ENCODE data around the gene PAH.
A peak's percentile ranks its signal among the peaks of the same experiment; 100 is the strongest.

PAH gene

DNA sequence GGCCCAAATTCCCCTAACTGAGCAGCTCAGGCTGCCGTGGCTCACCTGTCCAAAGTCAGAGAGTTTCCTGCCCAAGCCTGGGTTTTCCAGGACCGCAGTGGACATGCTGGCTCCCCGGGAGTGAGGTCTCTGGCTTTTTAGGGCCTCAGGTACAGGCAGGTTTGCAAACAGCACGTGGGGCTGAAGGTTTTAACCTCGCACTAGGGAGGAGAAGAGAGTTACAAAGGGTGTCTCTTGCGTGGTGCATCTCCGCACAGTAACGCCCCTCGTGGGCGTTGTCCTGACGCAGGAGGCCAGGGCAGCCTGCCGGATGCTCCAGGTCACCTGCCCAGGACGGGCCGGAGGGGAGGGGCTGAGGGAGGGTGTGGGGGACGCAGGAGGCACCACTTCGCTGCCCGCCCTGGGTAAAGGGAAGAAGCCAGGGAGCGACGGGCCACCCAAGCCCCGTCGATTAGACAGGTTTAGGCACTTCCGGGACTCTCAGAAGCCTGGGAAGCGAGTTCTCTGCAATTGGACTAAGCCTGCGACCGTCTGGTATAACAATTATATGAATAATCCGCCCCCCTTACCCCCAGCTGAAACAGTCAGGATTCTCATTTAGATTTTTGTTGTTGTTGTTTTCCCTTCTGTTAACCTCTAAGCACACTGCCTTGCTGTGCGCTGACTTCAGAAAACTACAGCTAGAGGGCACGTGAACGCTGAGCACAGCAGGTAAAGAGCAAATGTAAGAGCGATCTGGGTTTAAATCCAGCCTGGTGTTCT, at the start of gene PAH:
TSS of gene PAH (minus strand) at position 219 of the 762 bp plus-strand sequence. CDS start at position 105, 114 bp downstream.
- peak; percentile 68 for DNase-seq

DNA sequence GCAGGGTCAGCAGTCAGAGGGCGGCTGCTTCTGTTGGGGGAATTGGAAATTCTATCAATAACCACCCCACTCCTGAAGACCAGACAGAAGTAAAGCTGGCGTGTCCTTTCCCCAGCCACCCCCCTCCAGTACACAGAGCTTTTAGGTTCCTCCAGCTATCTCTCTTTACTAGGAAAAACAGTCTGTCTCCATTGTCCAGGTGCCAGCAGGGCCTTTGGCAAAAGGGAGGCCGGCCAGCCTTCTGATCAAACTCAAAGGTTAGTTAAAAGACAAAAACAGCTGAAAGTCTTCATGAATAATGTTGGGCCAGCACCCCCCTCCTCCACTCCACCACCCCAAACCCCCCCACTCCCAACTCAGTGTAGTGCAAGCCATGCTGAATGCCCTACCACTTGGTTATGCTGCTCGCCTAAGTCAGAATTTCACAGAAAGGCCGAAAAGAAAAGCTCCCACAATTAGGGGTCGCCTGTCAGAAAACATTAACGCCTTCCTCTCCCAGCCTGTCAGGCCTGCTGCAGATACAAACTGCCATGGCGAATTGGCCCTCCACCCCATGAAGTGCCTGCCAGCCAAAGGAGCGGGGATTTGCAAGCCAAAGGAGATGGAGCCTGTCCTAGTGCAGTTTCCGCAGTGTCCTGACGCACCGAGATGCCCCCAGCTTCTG, 49.3 kb upstream of the PAH start:
- no peak for DNase-seq

DNA sequence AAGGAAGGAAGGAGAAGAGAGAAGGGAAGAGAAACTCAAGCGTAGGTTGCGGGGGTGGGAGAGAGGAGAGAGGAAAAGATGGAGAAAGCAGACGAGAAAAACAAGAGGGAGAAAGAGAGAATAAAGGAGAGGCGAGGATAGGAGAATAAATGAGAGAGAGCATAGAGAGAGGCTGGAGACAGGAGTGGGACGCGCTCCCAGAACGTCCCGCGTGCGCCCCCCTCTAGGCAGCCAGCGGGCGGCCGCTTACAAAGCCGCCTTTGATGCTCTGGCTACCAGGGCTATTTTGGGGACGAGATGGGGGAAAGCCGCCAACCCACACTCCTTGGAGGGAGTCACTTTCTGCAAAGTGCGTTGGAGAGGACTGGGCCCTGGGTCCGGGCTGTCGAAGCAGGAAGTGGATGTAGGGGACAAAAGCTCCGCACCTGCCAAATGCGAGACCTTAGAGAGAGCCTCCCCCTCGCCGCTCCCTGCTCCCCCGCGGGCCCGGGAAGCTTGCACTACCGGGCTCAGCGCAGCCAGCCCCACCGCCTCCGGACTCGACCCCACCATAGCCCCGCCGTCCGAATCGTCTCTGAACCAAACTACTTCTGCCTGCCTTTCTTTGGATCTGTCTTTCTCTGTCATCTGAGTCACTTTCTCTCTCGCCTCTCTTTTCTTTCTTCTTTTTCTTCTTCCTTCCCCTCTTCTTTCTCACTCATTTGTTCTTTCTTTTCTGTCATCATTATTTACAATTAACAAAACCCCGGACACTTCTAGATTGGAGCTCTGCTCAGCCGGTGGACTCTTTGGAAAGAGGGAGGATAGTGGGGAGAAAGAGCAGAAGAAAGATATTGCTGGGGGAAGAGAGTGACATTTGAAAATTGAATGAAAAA, 48.5 kb upstream of the PAH start:
- peak; percentile 67 for DNase-seq

DNA sequence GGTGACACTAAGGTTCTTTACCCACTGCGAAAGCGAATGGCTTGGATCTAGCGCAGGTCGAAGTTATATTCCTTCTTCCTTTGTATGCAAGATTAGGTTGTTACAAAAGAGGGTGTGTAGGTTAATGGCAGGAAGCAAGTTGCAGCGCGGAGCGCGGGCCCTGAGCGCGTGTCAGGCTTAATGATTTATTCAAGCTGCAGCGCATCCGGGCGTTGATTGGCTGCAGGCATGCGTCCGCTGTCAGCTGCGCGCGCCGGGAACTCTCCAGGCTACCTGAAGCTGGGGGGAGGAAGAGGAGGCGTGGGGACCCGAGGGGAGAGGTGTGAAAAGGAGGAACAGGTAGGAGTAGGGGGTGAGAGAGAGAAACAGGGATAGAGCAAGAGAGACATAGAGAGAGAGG, 47.8 kb upstream of the PAH start:
- peak; percentile 90 for DNase-seq

DNA sequence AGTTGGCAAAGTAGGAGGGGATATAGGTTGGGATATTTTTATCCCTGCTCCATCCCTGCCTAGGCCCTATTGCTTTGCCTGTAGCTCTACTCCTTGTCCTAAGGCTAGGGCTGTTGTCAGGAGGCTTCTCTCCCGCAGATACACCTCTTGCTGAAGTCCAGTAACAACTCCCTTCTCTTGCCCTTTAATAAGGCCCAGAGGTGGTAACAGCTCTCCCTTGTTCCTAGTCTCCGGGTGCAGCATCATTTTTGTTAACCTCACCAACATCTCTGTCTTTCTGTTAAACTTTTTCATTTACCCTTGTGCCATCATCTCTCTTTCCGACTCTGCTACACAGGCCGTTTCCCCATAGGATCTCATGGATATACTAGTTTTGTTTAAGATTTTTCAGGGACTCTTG, 46.8 kb upstream of the PAH start:
- no peak for DNase-seq

DNA sequence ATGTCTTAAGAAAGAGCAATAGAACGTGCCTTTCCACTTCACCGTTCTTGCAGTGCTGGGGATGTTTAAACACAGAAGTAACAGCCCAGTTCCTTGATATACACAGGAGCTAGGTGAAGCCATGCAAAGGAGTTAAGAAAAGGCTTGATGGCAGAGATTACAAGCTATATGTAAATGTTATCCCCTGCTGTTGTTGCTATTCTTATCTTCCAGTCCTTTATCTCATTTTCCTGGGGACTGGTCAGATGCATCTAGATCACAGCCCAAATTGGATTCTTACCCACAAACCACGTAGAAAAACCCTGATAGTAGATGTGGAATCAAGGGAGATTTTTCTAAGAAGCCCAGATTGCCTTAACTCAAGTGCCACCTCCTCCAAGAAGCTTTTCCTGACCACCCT, 45.9 kb upstream of the PAH start:
- DNase-seq, result no peak

DNA sequence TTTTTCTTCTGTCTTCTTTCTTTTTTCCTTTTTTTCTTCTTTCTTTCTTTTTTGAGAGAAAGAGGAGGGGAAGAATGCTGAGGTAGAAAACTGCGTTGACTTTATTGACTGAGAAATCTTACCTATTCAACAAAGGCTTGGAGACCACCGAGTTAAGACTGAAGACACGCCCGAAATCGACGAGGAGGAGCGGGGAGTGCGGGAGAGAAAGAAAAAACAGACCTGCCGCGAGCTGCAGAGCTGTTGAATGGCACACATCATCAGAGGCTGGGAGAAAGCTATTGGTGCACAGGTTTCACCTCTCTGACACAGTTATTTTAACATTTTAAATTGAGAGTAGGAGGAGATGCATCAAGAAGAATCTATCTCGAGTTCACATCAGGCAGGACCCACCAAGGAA, 45.5 kb upstream of the PAH start:
- peak; percentile 35 for DNase-seq

DNA sequence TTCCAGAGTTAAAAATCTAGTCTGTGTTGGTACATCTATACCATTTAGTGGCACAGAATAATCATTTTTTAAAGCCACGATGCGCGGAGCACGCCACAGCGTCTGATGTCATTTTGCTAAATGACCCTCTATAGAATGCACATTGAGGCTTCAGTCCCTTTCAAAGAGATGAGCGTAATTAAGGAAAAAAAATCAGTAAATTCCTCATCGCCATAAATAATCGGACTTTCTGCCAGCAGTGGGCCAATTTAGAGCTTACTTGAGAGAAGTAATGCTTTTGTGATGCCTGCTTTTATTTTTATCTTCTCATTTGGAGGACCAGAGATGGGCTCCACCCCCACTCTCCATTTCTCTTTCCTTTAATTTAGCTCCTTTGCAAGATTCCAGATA, 44.4 kb upstream of the PAH start:
- DNase-seq, result peak; percentile 81

DNA sequence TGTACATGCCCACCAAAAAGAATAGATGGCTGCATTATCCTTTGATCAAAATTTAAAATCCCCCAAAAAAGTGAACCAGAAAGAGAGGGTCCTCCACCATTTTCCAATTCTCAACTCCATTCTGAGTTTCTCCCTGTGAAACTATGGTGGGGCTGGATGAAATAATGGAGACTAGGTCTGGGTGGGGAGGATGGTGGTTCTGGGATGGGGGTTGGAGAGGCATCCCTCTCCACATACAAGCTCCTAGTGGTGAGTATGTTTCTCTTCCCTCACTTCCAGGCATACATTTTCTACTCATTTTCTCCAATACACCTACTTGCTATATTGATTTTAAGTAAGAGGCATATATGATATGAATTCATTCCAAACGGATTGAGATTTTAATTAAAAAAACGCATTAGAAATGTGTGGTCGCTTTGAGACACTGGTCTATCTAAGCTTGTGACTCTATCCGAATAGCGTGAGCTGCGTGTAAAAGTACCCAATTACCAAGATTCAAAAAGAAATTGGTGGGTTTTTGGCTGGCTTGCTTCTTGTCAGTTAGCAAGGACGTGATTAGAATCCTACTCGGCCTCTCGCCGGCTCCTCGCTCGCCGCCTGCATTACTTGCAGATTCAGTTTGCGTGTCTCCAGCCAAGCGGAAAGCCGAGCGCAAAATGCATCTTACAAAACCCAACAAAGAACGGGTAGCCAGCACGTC, 43.9 kb upstream of the PAH start:
- DNase-seq, result peak; percentile 82

DNA sequence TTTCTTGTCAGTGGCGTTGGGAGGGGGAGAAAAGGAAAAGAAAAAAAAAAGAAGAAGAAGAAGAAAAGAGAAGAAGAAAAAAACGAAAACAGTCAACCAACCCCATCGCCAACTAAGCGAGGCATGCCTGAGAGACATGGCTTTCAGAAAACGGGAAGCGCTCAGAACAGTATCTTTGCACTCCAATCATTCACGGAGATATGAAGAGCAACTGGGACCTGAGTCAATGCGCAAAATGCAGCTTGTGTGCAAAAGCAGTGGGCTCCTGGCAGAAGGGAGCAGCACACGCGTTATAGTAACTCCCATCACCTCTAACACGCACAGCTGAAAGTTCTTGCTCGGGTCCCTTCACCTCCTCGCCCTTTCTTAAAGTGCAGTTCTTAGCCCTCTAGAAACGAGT, 42.3 kb upstream of the PAH start:
- peak; percentile 75 for DNase-seq

DNA sequence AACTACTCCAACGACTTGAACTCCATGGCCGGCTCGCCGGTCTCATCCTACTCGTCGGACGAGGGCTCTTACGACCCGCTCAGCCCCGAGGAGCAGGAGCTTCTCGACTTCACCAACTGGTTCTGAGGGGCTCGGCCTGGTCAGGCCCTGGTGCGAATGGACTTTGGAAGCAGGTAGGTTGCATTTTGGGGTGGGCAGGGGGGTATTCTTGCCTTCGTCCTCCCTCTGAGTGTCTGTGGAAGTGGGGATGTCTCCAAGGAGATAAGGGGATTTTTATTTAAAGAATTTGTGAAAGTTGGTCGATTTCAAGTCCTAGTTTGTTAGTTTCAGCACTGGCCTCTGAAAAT, 41.8 kb upstream of the PAH start:
- DNase-seq, result no peak

DNA sequence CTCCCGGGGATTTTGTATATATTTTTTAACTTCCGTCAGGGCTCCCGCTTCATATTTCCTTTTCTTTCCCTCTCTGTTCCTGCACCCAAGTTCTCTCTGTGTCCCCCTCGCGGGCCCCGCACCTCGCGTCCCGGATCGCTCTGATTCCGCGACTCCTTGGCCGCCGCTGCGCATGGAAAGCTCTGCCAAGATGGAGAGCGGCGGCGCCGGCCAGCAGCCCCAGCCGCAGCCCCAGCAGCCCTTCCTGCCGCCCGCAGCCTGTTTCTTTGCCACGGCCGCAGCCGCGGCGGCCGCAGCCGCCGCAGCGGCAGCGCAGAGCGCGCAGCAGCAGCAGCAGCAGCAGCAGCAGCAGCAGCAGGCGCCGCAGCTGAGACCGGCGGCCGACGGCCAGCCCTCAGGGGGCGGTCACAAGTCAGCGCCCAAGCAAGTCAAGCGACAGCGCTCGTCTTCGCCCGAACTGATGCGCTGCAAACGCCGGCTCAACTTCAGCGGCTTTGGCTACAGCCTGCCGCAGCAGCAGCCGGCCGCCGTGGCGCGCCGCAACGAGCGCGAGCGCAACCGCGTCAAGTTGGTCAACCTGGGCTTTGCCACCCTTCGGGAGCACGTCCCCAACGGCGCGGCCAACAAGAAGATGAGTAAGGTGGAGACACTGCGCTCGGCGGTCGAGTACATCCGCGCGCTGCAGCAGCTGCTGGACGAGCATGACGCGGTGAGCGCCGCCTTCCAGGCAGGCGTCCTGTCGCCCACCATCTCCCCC, 41.2 kb upstream of the PAH start:
- peak; percentile 90 for DNase-seq

DNA sequence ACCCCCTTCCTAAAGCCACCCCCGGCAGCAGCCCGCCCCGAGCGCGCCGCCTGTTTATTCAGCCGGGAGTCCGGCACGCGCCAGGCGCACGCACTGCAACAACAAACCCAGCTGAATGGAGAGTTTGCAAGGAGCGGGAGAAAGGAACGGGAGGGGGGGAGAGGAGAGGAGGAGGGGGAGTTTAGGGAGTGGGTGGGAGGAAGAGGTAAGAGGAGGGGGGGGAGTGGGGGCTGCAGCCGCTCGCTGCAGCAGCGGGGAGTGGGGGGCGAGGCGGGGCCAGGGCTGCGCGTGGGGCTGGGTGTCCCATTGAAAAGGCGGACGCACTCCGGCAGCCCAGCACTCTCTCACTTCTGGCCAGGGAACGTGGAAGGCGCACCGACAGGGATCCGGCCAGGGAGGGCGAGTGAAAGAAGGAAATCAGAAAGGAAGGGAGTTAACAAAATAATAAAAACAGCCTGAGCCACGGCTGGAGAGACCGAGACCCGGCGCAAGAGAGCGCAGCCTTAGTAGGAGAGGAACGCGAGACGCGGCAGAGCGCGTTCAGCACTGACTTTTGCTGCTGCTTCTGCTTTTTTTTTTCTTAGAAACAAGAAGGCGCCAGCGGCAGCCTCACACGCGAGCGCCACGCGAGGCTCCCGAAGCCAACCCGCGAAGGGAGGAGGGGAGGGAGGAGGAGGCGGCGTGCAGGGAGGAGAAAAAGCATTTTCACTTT, 40.5 kb upstream of the PAH start, which contains the start of gene ASCL1:
TSS of gene ASCL1 (plus strand) at position 336 of the 712 bp plus-strand sequence. CDS start 571 bp downstream, outside the sequence.
- DNase-seq, result peak; percentile 95

DNA sequence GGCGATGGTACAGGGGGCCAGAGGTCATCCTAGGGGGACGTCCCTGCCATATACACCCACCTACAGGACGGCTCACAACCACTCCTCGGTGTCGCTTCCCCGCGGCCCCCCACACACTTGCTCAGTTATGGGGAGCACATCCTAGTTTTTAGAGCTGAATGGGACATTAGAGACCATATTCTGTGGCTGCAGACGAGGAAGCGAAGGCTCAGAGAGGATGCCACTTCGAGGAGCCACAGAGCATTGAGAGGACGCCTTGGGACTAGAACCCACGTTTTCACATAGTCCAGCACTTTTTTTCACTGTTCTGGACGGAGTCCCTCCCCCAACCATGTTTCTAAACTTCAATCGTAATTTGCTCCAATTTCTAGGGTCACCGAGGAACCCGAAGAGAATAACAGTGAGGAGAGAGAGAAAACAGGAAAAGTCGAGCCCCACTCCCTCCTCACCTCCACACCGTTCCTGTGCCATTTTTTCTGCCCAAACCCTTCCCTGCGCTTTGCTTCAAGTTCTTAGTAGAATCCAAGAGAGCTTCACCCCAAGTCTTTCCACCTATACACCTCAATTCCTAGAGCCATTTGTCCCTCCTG, 39.8 kb upstream of the PAH start:
- peak; percentile 69 for DNase-seq

DNA sequence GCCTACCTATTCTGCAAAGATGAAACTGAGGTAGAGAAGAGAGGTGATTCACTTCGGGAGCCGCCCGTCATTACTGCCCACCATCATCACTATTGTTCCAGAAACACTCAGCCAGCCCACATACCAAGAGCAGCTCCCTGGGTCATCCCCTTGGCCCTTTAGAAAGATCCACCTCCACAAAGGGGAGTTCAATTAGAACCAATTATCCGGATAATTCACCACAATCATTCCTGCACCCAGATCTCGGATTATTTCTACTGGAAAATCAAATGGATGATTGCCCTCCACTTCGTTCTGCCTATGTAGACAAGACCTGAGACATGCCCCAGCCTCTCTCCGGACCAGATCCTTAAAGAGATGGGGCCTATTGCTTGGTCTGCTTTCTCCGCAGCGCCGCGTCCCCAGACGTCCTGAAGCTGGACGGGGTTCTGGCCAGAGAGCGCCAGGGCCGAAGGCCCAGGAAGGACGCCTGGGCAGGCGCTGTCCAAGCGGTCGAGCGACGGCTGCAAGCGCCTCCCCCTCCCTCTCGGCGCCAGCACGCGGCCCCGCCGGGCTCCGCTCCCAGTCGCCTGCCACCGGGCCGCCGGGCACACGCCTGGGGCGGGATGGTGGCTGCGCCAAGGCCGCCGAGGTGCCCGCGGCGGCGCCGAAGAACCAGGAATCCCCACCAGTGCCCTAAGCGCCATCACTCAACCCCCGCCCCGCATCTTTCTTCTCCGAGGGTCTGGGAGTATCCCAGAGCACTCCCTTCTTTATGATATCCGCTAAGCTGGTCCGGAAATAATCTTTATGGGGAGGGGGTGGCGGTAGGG, 39.1 kb upstream of the PAH start:
- DNase-seq, result peak; percentile 77

DNA sequence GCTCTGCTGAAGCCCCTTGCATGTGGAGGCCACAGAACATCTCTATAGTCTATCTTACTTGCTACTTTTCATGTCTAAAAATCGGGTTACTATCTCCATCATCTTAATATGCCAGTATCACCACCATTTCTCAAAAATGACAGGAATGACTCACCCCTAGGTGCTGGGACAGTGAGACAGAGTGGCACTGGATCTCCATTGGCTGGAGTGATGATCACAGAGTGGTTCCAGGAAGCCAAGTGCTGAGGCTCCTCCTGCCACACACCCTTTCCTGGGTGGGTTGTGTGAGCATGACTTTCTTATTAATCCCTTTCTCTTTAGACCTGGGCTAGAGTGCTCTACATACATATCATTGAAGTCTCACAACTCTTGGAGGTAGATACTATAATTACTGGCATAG, 37.1 kb upstream of the PAH start:
- DNase-seq, result peak; percentile 28

DNA sequence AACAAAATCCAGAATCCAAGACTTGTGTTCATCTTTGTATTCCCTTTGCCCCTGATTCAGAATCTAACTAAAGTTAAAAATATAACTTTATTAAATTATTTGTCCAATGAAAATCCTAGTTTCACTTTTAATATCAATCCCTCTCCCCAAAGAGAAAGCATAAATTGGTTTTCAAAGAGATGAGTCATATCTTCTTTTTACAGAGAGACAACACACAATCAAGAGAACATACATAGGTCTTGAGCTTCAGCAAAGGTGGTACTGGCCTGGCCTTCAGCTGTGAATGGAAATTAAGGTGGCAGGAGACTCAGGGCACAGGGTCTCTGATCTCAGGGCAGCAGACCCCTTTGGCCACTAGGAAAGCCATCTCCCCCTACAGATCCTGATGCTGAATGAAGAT, 36.2 kb upstream of the PAH start:
- peak; percentile 11 for DNase-seq

DNA sequence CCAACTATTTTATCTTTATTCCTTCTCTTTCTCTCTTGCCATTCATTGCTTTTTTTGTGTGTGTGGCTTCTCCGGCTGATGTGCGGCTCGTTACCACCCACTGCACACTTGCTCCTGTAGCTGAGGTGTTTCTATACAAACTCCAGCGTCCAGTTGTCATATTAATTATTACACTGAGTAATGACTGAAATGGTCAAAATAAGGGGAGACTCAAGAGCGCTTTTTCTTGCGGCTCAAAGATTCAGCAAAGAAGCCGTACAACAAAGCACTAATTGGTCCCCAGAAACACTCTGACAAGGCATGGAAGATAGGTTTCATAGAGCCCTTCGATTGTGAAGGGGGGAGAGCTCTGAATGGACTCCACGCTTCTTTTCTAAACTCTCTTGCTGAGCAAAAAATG, 34.8 kb upstream of the PAH start:
- DNase-seq, result peak; percentile 56

DNA sequence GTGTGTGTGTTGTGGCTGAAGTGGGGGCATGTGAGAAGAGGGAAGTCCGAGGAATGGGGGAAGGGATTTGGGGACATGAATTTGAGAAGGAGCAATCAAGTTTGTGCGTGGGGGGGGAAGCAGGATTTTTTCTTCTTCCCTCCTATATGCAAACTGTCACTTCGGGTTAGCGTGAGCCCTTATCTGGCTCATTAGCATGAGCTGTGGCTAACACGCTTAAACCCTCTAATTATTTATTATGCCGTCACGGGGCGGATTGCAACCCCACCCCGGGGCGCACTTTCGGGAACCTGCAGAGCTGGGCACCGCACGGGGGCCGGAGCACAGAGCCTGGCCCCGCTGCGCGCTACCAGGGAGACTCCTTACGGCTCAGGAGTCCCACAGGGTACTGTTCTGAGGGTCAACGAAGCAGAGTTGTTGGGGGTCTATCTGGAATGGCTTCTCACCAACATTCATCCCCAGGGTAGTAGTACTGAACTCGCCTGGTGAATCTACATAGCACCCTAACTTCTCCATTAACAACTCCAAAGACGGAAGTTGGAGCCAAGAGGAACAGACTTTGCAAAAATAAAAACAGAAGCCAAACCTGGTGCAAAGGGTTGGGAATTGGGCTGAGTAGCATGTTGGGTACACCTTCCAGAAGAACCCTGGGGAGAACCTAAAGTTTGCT, 34.0 kb upstream of the PAH start:
- DNase-seq, result peak; percentile 79
